SK-N-SH (cell line): Measurements from ENCODE around the gene B3GNT3. TPM values are rescaled to one million over a fixed set of nuclear protein-coding genes. Genes with fewer than 3 reads are reported as not detected.

Source experiments
- CTCF ChIA-PET: fragments of 300-600, 350-600 bp; formaldehyde crosslinking; extraction: SDS; loops from one replicate; lab custom pipeline; 2021; lab: Yijun Ruan, JAX
- POLR2A ChIA-PET: fragments of 350-600 bp; sonication (Branson Sonifier 250); formaldehyde crosslinking; extraction: SDS; loops from one replicate; lab custom pipeline; 2020; ENCODE audit warnings: antibody characterized with exemption, inconsistent platforms; lab: Yijun Ruan, JAX
- DNase-seq: peaks from one replicate; pipeline ENCODE4 v3.0.0; 2012
- H2AFZ ChIP-seq: fragments of 200-600 bp; sonication (generic); 2 replicates; pipeline ENCODE4 v1.8.1; 2016; ENCODE audit warnings: antibody characterized with exemption, mild to moderate bottlenecking, low read depth
- H3F3A ChIP-seq: fragments of 200-600 bp; sonication (generic); replicated peaks from 2 replicates; pipeline ENCODE3; 2016; ENCODE audit warnings: antibody characterized with exemption, mild to moderate bottlenecking; ENCODE audit not compliant: insufficient read depth
- H3K27ac ChIP-seq, 2 experiments: fragments of 200-500 bp in 1 of 2; fragments of 200-600 bp in 1 of 2; sonication (Bioruptor generic) in 1 of 2; sonication (generic), shearing (Covaris generic) in 1 of 2; 2 replicates each; pipeline versions ENCODE4 v1.5.1 to v1.6.1; 2014 to 2016; ENCODE audit warnings: low read depth in 2 of 2, inconsistent platforms in 1 of 2, low read length in 1 of 2, mild to moderate bottlenecking in 1 of 2, mixed read lengths in 1 of 2
- H3K27me3 ChIP-seq: fragments of 200-600 bp; sonication (generic), shearing (Covaris generic); 2 replicates; pipeline ENCODE4 v1.6.1; 2016; ENCODE audit warnings: mixed run types; ENCODE audit not compliant: insufficient read depth
- H3K36me3 ChIP-seq, 2 experiments: fragments of 200-500 bp in 1 of 2; fragments of 200-600 bp in 1 of 2; sonication (Bioruptor generic) in 1 of 2; sonication (generic) in 1 of 2; replicated peaks in 1 of 2; 2 replicates each; pipeline versions ENCODE3 to v1.5.1; 2014 to 2016; ENCODE audit warnings: low read length in 1 of 2, mild to moderate bottlenecking in 1 of 2; ENCODE audit not compliant: insufficient read depth in 2 of 2, control insufficient read depth in 1 of 2
- H3K4me1 ChIP-seq, 2 experiments: fragments of 200-500 bp in 1 of 2; fragments of 200-600 bp in 1 of 2; sonication (Bioruptor generic) in 1 of 2; sonication (generic), shearing (Covaris generic) in 1 of 2; 2 replicates each; pipeline versions ENCODE4 v1.5.1 to v1.6.1; 2014 to 2016; ENCODE audit warnings: low read depth in 1 of 2, low read length in 1 of 2, mixed run types in 1 of 2; ENCODE audit not compliant: insufficient read depth in 2 of 2, control insufficient read depth in 1 of 2
- H3K4me2 ChIP-seq: fragments of 200-600 bp; sonication (generic), shearing (Covaris generic); 2 replicates; pipeline ENCODE4 v1.6.1; 2017; ENCODE audit warnings: mixed run types
- H3K4me3 ChIP-seq, 2 experiments: fragments of 200-500 bp in 1 of 2; fragments of 200-600 bp in 1 of 2; sonication (Bioruptor generic) in 1 of 2; sonication (generic), shearing (Covaris generic) in 1 of 2; 2 replicates each; pipeline versions ENCODE4 v1.5.1 to v1.8.1; 2014 to 2016; ENCODE audit warnings: low read depth in 2 of 2, inconsistent platforms in 1 of 2, low read length in 1 of 2, mild to moderate bottlenecking in 1 of 2, mixed read lengths in 1 of 2, moderate library complexity in 1 of 2
- H3K79me2 ChIP-seq: fragments of 200-600 bp; sonication (generic); 2 replicates; pipeline ENCODE4 v1.8.1; 2017; ENCODE audit warnings: mild to moderate bottlenecking; ENCODE audit not compliant: insufficient read depth
- H3K9ac ChIP-seq: fragments of 200-600 bp; sonication (generic); 2 replicates; pipeline ENCODE4 v1.6.1; 2017; ENCODE audit warnings: mixed run types
- H3K9me2 ChIP-seq: fragments of 200-600 bp; sonication (generic); 2 replicates; pipeline ENCODE4 v1.6.1; 2017; ENCODE audit warnings: mixed run types
- H3K9me3 ChIP-seq: fragments of 200-600 bp; sonication (generic); 2 replicates; pipeline ENCODE4 v1.6.1; 2017; ENCODE audit warnings: mixed run types, mild to moderate bottlenecking, moderate library complexity
- H4K20me1 ChIP-seq: fragments of 200-600 bp; sonication (generic); 2 replicates; pipeline ENCODE4 v1.6.1; 2017; ENCODE audit warnings: mild to moderate bottlenecking, mixed run types; ENCODE audit not compliant: insufficient read depth
- ELF1 ChIP-seq: IDR thresholded peaks from 2 replicates; pipeline ENCODE4 v1.4.0; 2012
- EZH2phosphoT487 ChIP-seq: fragments of 200-600 bp; sonication (generic); IDR thresholded peaks from 2 replicates; pipeline ENCODE4 v1.6.1; 2017; ENCODE audit warnings: low read depth, mixed run types, mild to moderate bottlenecking, antibody characterized with exemption, moderate library complexity, borderline replicate concordance
- FOXM1 ChIP-seq: IDR thresholded peaks from 2 replicates; pipeline ENCODE4 v1.4.0; 2012; ENCODE audit warnings: low read depth, mild to moderate bottlenecking
- GABPA ChIP-seq: IDR thresholded peaks from 2 replicates; pipeline ENCODE4 v1.4.0; 2012; ENCODE audit warnings: low read depth, mild to moderate bottlenecking
- MEF2A ChIP-seq: IDR thresholded peaks from 2 replicates; pipeline ENCODE4 v1.4.0; 2012; ENCODE audit warnings: low read depth, borderline replicate concordance
- NFIC ChIP-seq: IDR thresholded peaks from 2 replicates; pipeline ENCODE4 v1.4.0; 2012; ENCODE audit warnings: borderline replicate concordance
- RAD21 ChIP-seq: IDR thresholded peaks from 2 replicates; pipeline ENCODE4 v1.6.1; 2012; ENCODE audit warnings: mild to moderate bottlenecking, low read length
- WGBS: methylation state at CpG from one replicate; pipeline ENCODE4 v1.1.6; 2017; ENCODE audit warnings: low lambda C conversion rate; 5-methylcytosine and 5-hydroxymethylcytosine counted together
- polyA plus RNA-seq, 3 experiments: library from polyadenylated mRNA; depleted of rRNA; stranded (reverse); fragments of >200 nt; gene quantifications; 2 replicates each; pipeline ENCODE4 v1.2.3, GENCODE V29; 2012
- TF ChIP-seq, protein P1 (sequence below): IDR thresholded peaks from 2 replicates; pipeline ENCODE4 v1.4.0; 2012; ENCODE audit warnings: low read depth, borderline replicate concordance
- TF ChIP-seq, protein P2 (sequence below): IDR thresholded peaks from 2 replicates; pipeline ENCODE4 v1.4.0; 2012; ENCODE audit warnings: low read depth, borderline replicate concordance
- TF ChIP-seq, protein P3 (sequence below): fragments of 200-600 bp; sonication (generic); IDR thresholded peaks from 2 replicates; pipeline ENCODE4 v1.6.1; 2017; ENCODE audit warnings: antibody characterized with exemption, mild to moderate bottlenecking, moderate library complexity

B3GNT3 gene
- polyA plus RNA-seq, 1 of the 3 experiments (the other 2 are of a cell fraction), result not detected

DNA sequence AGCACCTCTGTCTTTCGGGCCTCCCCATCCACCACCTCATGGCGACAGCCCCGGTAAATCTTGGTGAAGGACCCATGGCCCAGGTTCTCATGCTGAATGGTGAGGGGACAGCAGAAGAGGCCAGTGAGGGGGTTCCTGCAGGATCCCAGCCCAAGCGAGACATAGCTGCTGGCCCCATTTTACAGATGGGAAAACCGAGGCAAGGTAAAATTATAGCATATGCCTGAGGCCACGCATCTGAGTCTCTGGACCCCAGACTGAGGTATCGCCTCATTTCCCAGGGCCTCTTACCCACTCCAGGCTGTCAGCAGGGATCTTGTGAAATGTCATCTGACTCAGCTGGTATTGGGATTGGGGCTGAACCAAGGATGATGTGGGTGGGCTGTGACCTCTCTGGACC is 43.0 kb downstream of the B3GNT3 start:
- H3K36me3 ChIP-seq, result no peaks in the 10 kb centered on the region
- H3F3A ChIP-seq, result no peaks in the 10 kb centered on the region
- H3K9ac ChIP-seq, result no peak overlapping the region
- no peak overlapping the region for H2AFZ ChIP-seq
- 88% methylated on average over 7 of the region's 7 CpGs for WGBS
- H4K20me1 ChIP-seq, result no peaks in the 10 kb centered on the region
- TF ChIP-seq EZH2phosphoT487 (no peak), NFIC (no peak)
- H3K4me2 ChIP-seq, result no peak overlapping the region
- no peak for DNase-seq
- no peaks in the 10 kb centered on the region for H3K79me2 ChIP-seq
- H3K9me2 ChIP-seq, result no peaks in the 10 kb centered on the region
- no peaks in the 10 kb centered on the region for H3K27me3 ChIP-seq
- POLR2A ChIA-PET, result no interaction called here
- CTCF ChIA-PET, result interaction anchor here (1.2 kb wide), 1 partner anchor 232 kb away, joined by 3 read pairs; no protein-coding TSS in a partner anchor
- H3K4me3 ChIP-seq, result no peak overlapping the region
- no peak overlapping the region for H3K27ac ChIP-seq
- H3K9me3 ChIP-seq, result no peaks in the 10 kb centered on the region
- H3K4me1 ChIP-seq, result peaks cover 0 to 10% of the 10 kb centered on the region in 2 experiments; a peak in 1 of 4 replicates

DNA sequence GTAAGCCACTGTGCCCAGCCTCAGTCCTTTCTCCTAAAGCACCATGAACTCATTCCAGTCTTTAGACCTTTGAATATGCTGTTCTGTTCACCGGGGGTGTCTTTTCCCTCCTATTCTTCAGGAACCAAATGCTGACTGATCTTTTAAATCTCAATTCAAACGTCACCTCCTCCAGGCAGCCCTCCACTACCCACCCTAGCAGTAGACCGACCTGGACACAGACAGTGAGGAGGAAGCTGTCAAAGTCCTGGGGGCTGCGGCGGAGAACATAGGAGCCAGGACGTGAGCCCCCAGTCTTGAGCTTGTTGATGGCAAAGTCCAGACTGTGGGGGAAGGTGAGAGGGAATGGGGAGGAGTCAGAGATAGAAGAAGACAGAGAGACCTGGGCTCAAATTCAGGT is 45.1 kb downstream of the B3GNT3 start:
- H3K9me2 ChIP-seq, result no peaks in the 10 kb centered on the region
- no peak overlapping the region for H3K27ac ChIP-seq
- H3F3A ChIP-seq, result no peaks in the 10 kb centered on the region
- H4K20me1 ChIP-seq, result no peaks in the 10 kb centered on the region
- ChIA-PET CTCF (interaction anchor here (1.3 kb wide), 1 partner anchor 56 kb away, joined by 4 read pairs; no protein-coding TSS in a partner anchor), POLR2A (no interaction called here)
- no peak overlapping the region for H3K4me2 ChIP-seq
- H3K9ac ChIP-seq, result no peak overlapping the region
- no peaks in the 10 kb centered on the region for H3K9me3 ChIP-seq
- H3K27me3 ChIP-seq, result no peaks in the 10 kb centered on the region
- no peak for DNase-seq
- H2AFZ ChIP-seq, result no peak overlapping the region
- TF ChIP-seq RAD21 (no peak), GABPA (no peak), MEF2A (no peak), FOXM1 (no peak), ELF1 (no peak)
- TF ChIP-seq, protein P1, sequence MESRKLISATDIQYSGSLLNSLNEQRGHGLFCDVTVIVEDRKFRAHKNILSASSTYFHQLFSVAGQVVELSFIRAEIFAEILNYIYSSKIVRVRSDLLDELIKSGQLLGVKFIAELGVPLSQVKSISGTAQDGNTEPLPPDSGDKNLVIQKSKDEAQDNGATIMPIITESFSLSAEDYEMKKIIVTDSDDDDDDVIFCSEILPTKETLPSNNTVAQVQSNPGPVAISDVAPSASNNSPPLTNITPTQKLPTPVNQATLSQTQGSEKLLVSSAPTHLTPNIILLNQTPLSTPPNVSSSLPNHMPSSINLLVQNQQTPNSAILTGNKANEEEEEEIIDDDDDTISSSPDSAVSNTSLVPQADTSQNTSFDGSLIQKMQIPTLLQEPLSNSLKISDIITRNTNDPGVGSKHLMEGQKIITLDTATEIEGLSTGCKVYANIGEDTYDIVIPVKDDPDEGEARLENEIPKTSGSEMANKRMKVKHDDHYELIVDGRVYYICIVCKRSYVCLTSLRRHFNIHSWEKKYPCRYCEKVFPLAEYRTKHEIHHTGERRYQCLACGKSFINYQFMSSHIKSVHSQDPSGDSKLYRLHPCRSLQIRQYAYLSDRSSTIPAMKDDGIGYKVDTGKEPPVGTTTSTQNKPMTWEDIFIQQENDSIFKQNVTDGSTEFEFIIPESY, result no peak
- TF ChIP-seq, protein P2, sequence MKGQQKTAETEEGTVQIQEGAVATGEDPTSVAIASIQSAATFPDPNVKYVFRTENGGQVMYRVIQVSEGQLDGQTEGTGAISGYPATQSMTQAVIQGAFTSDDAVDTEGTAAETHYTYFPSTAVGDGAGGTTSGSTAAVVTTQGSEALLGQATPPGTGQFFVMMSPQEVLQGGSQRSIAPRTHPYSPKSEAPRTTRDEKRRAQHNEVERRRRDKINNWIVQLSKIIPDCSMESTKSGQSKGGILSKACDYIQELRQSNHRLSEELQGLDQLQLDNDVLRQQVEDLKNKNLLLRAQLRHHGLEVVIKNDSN, result no peak
- TF ChIP-seq, protein P3, sequence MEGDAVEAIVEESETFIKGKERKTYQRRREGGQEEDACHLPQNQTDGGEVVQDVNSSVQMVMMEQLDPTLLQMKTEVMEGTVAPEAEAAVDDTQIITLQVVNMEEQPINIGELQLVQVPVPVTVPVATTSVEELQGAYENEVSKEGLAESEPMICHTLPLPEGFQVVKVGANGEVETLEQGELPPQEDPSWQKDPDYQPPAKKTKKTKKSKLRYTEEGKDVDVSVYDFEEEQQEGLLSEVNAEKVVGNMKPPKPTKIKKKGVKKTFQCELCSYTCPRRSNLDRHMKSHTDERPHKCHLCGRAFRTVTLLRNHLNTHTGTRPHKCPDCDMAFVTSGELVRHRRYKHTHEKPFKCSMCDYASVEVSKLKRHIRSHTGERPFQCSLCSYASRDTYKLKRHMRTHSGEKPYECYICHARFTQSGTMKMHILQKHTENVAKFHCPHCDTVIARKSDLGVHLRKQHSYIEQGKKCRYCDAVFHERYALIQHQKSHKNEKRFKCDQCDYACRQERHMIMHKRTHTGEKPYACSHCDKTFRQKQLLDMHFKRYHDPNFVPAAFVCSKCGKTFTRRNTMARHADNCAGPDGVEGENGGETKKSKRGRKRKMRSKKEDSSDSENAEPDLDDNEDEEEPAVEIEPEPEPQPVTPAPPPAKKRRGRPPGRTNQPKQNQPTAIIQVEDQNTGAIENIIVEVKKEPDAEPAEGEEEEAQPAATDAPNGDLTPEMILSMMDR, result no peak
- 66% methylated on average over 6 of the region's 6 CpGs for WGBS
- H3K4me3 ChIP-seq, result no peak overlapping the region
- H3K79me2 ChIP-seq, result no peaks in the 10 kb centered on the region
- H3K4me1 ChIP-seq, result peaks cover 0 to 14% of the 10 kb centered on the region in 2 experiments; a peak in 1 of 4 replicates
- no peaks in the 10 kb centered on the region for H3K36me3 ChIP-seq
